GM21786 (cell line): ENCODE measurements around the gene SASH1.

Source experiments
- ATAC-seq: cut with Tn5 transposase; IDR thresholded peaks from one replicate; pipeline ENCODE4 v1.9.1; 2021; ENCODE audit not compliant: unreplicated experiment

SASH1 gene

GRCh38 chr6:148516617-148517016, 174.0 kb downstream of the SASH1 start:
- ATAC-seq = no peak

GRCh38 chr6:148517470-148517869, 174.8 kb downstream of the SASH1 start:
- no peak for ATAC-seq

GRCh38 chr6:148518511-148519156, 176.0 kb downstream of the SASH1 start:
- no peak for ATAC-seq

- ATAC-seq = peak; percentile 94
These were observed 177.6 kb downstream of the SASH1 start for GRCh38 chr6:148520109-148520841.

- ATAC-seq = no peak
These were observed 178.5 kb downstream of the SASH1 start for GRCh38 chr6:148521158-148521557.

GRCh38 chr6:148521586-148521985, 178.9 kb downstream of the SASH1 start:
- ATAC-seq = no peak

GRCh38 chr6:148523048-148523447, 180.4 kb downstream of the SASH1 start:
- ATAC-seq = no peak

GRCh38 chr6:148523551-148523950, 180.9 kb downstream of the SASH1 start:
- no peak for ATAC-seq

GRCh38 chr6:148524471-148524882, 181.8 kb downstream of the SASH1 start:
- no peak for ATAC-seq

GRCh38 chr6:148524976-148525375, 182.3 kb downstream of the SASH1 start:
- no peak for ATAC-seq

- ATAC-seq = no peak
These were observed 182.8 kb downstream of the SASH1 start for GRCh38 chr6:148525453-148525852.

- ATAC-seq = no peak
These were observed 183.5 kb downstream of the SASH1 start for GRCh38 chr6:148526145-148526544.

- ATAC-seq = no peak
These were observed 185.7 kb downstream of the SASH1 start for GRCh38 chr6:148528292-148528691.

GRCh38 chr6:148529010-148529409, 186.4 kb downstream of the SASH1 start:
- no peak for ATAC-seq

GRCh38 chr6:148530394-148530953, 187.8 kb downstream of the SASH1 start:
- ATAC-seq = peak; percentile 86

GRCh38 chr6:148530976-148531375, 188.3 kb downstream of the SASH1 start:
- ATAC-seq = no peak

- ATAC-seq = no peak
These were observed 190.1 kb downstream of the SASH1 start for GRCh38 chr6:148532698-148533097.

GRCh38 chr6:148533309-148534107, 190.9 kb downstream of the SASH1 start:
- ATAC-seq = no peak

GRCh38 chr6:148534871-148535270, 192.2 kb downstream of the SASH1 start:
- no peak for ATAC-seq

GRCh38 chr6:148535381-148535780, 192.7 kb downstream of the SASH1 start:
- no peak for ATAC-seq

- no peak for ATAC-seq
These were observed 193.3 kb downstream of the SASH1 start for GRCh38 chr6:148535976-148536375.
